Neural crest cell (in vitro differentiated cells): ENCODE data around the gene FADS2. TPM values are rescaled to one million over a fixed set of nuclear protein-coding genes. Genes with fewer than 3 reads are reported as not detected.

ENCODE experiments used
- DNase-seq: peaks from one replicate; pipeline ENCODE4 v3.0.0; 2021; ENCODE audit warnings: low read depth, mixed read lengths, low spot score
- H3K27ac Mint-ChIP-seq: one replicate; pipeline ENCODE4 v1.8.0; 2021; ENCODE audit warnings: mild to moderate bottlenecking, mixed read lengths; ENCODE audit not compliant: unreplicated experiment
- H3K27me3 Mint-ChIP-seq: 2 replicates; pipeline ENCODE4 v1.8.0; 2021; ENCODE audit warnings: low read depth, mild to moderate bottlenecking, mixed read lengths
- H3K36me3 Mint-ChIP-seq: 2 replicates; pipeline ENCODE4 v1.8.0; 2021; ENCODE audit warnings: low read depth, mild to moderate bottlenecking, mixed read lengths
- H3K4me1 Mint-ChIP-seq: 2 replicates; pipeline ENCODE4 v1.8.0; 2021; ENCODE audit warnings: mixed read lengths
- H3K4me3 Mint-ChIP-seq: one replicate; pipeline ENCODE4 v1.8.0; 2021; ENCODE audit warnings: mild to moderate bottlenecking, mixed read lengths
- H3K9me3 Mint-ChIP-seq: 2 replicates; pipeline ENCODE4 v1.8.0; 2021; ENCODE audit warnings: mixed read lengths
- total RNA-seq: library from RNA; stranded (reverse); gene quantifications from 2 replicates; pipeline ENCODE4 v1.2.1, GENCODE V29; 2021
- TF ChIP-seq, protein P1 (sequence below): fragments of 200-600 bp; sonication (generic); conservative IDR thresholded peaks from 2 replicates; pipeline ENCODE4 v1.5.0; 2021; ENCODE audit warnings: antibody characterized with exemption, mild to moderate bottlenecking

FADS2 gene
- total RNA-seq, 1 donor from 2014 or later, result 976 TPM

DNA sequence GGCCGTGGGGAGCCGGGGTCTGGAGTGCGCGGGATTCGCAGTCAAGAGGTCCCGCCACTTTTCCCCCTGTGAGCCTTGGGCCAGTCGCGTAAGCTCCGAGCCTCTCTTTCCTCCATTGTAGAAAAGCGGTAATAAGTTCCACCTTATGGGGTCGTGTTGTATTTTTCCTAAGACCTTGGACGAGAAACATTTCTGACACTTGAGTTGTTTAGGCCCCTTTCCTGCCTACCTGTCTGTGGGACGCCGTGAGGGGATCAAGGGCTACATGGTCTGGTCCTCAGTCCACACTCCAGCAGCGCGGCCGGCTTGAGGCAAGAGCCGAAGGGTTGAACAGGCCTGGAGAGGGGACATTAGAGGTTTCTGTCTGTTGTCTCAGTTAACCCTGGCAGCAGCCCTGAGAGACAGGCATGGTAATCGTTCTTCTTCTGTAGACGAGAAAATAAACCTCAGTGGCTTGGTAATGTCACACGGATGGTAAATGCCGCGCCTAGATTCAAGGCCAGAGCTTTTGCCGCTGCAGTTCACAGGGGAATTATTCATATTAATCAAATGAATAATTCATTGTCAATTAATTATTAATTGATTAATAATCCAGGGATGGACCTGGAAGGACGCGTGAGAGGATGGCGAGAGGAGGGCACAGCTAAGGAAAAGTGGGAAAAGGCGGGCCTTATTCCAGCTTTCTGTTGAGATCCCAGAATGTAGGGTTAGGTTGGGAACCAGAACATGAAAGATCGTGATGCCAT, 34.8 kb upstream of the FADS2 start:
- Mint-ChIP-seq H3K9me3 (no peaks in the 10 kb centered on the region), H3K27me3 (peaks cover 3% of the 10 kb centered on the region), H3K4me3 (peak overlapping the region; percentile 96), H3K36me3 (peaks cover 14% of the 10 kb centered on the region), H3K27ac (peak overlapping the region; percentile 100), H3K4me1 (peaks cover 41% of the 10 kb centered on the region)
- DNase-seq, result no peak
- TF ChIP-seq, protein P1, sequence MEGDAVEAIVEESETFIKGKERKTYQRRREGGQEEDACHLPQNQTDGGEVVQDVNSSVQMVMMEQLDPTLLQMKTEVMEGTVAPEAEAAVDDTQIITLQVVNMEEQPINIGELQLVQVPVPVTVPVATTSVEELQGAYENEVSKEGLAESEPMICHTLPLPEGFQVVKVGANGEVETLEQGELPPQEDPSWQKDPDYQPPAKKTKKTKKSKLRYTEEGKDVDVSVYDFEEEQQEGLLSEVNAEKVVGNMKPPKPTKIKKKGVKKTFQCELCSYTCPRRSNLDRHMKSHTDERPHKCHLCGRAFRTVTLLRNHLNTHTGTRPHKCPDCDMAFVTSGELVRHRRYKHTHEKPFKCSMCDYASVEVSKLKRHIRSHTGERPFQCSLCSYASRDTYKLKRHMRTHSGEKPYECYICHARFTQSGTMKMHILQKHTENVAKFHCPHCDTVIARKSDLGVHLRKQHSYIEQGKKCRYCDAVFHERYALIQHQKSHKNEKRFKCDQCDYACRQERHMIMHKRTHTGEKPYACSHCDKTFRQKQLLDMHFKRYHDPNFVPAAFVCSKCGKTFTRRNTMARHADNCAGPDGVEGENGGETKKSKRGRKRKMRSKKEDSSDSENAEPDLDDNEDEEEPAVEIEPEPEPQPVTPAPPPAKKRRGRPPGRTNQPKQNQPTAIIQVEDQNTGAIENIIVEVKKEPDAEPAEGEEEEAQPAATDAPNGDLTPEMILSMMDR, result no peak

DNA sequence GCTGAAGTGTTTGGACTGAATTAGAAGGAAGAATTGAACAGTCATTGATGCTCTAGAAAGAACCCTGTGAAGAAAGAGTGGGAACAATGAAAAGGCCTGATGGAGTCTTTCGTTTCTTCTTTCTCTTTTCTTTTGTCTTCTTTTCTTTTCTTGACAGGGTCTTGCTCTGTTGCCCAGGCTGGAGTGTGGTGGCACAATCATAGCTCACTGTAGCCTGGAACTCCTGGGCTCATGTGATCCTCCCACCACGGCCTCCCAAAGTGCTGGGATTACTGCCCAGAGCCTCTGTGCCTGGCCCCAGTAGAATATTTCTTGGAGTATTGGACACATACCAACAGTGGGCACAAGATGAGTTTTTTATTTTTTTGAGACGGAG, 34.3 kb upstream of the FADS2 start:
- TF ChIP-seq, protein P1, result no peak
- Mint-ChIP-seq H3K27ac (peak overlapping the region; percentile 100), H3K36me3 (peaks cover 14% of the 10 kb centered on the region), H3K27me3 (peaks cover 3% of the 10 kb centered on the region), H3K9me3 (no peaks in the 10 kb centered on the region), H3K4me1 (peaks cover 44% of the 10 kb centered on the region), H3K4me3 (peak overlapping the region; percentile 96)
- DNase-seq, result no peak

DNA sequence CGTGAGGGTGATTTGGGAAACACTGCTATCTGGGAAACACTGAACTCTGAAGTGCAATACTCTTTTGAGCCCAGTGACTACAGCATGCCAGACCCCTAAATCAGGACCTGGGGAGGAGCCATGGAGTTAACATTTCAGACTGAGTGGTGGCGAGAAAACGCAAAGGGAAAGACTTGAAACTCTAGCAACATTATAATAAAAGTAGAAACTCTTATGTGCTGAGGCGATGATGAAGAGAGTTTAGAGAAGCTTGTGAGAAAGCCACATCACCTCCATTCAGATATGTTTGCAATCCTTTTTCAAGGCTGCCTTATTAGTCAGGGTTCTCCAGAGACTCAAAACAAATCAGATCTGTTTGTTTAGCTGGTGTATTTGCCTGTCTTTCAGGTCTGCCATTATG, 33.5 kb upstream of the FADS2 start:
- Mint-ChIP-seq H3K4me3 (peak overlapping the region; percentile 81), H3K9me3 (no peaks in the 10 kb centered on the region), H3K27ac (no peak overlapping the region), H3K27me3 (peaks cover 3% of the 10 kb centered on the region), H3K36me3 (peaks cover 14% of the 10 kb centered on the region), H3K4me1 (peaks cover 47% of the 10 kb centered on the region)
- TF ChIP-seq, protein P1, result no peak
- DNase-seq, result no peak

DNA sequence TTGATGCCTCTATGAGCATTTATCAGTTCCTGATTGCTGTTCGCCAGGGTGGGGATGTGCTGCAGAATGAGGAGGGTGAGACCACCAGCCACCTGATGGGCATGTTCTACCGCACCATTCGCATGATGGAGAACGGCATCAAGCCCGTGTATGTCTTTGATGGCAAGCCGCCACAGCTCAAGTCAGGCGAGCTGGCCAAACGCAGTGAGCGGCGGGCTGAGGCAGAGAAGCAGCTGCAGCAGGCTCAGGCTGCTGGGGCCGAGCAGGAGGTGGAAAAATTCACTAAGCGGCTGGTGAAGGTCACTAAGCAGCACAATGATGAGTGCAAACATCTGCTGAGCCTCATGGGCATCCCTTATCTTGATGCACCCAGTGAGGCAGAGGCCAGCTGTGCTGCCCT, 32.6 kb upstream of the FADS2 start:
- Mint-ChIP-seq H3K27ac (no peak overlapping the region), H3K9me3 (no peaks in the 10 kb centered on the region), H3K4me1 (peaks cover 47% of the 10 kb centered on the region), H3K4me3 (peak overlapping the region; percentile 81), H3K27me3 (peaks cover 3% of the 10 kb centered on the region), H3K36me3 (peaks cover 9% of the 10 kb centered on the region)
- DNase-seq, result no peak
- TF ChIP-seq, protein P1, result no peak

DNA sequence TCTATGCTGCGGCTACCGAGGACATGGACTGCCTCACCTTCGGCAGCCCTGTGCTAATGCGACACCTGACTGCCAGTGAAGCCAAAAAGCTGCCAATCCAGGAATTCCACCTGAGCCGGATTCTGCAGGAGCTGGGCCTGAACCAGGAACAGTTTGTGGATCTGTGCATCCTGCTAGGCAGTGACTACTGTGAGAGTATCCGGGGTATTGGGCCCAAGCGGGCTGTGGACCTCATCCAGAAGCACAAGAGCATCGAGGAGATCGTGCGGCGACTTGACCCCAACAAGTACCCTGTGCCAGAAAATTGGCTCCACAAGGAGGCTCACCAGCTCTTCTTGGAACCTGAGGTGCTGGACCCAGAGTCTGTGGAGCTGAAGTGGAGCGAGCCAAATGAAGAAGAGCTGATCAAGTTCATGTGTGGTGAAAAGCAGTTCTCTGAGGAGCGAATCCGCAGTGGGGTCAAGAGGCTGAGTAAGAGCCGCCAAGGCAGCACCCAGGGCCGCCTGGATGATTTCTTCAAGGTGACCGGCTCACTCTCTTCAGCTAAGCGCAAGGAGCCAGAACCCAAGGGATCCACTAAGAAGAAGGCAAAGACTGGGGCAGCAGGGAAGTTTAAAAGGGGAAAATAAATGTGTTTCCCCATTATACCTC, 32.1 kb upstream of the FADS2 start:
- DNase-seq, result no peak
- H3K9me3 Mint-ChIP-seq, result no peaks in the 10 kb centered on the region
- peak overlapping the region; percentile 9 for H3K27ac Mint-ChIP-seq
- H3K4me1 Mint-ChIP-seq, result peaks cover 47% of the 10 kb centered on the region
- H3K36me3 Mint-ChIP-seq, result peaks cover 11% of the 10 kb centered on the region
- peaks cover 3% of the 10 kb centered on the region for H3K27me3 Mint-ChIP-seq
- TF ChIP-seq, protein P1, result no peak
- H3K4me3 Mint-ChIP-seq, result peak overlapping the region; percentile 86
